ENCODE measurements around the gene STIM1. TPM values are rescaled to one million over a fixed set of nuclear protein-coding genes. Genes with fewer than 3 reads are reported as not detected.

STIM1 gene
- total and polyA plus RNA-seq, 10 of the 15 experiments (the other 5 are each of a cell fraction or from before 2014, with no cell fraction given): 8.6 to 57.7 (median 29.3) TPM

- no peak for DNase-seq (ENCODE audit: low read depth, low spot score)
- intact Hi-C loops (cut with micrococcal nuclease; ENCODE audit: unreplicated experiment) (no loop called here), in situ Hi-C loops (cut with MboI) (no loop called here)
- Histone ChIP-seq H3K27me3 (replicated peaks in 1 of 2; ENCODE audit: control insufficient read depth in 2 of 2, insufficient read depth in 2 of 2, low read length in 1 of 2) (no peaks in the 10 kb centered on the region), H3K27ac (ENCODE audit: control insufficient read depth, insufficient read depth) (no peak overlapping the region), H3K4me2 (ENCODE audit: control insufficient read depth, insufficient read depth) (no peak overlapping the region), H2AFZ (ENCODE audit: control insufficient read depth, low read depth, low read length) (no peak overlapping the region), H3K4me1 (ENCODE audit: control insufficient read depth, insufficient read depth, low read length) (no peaks in the 10 kb centered on the region), H3K79me2 (ENCODE audit: control insufficient read depth, insufficient read depth, low read length) (no peaks in the 10 kb centered on the region), H4K20me1 (ENCODE audit: control insufficient read depth, insufficient read depth) (no peaks in the 10 kb centered on the region), H3K9me3 (replicated peaks; ENCODE audit: control insufficient read depth, insufficient read depth, low read length) (no peaks in the 10 kb centered on the region), H3K36me3 (ENCODE audit: control insufficient read depth in 2 of 2, insufficient read depth in 2 of 2, low read length in 1 of 2) (peaks cover 0 to 3% of the 10 kb centered on the region in 2 experiments; a peak in 2 of 4 replicates), H3K4me3 (no peak overlapping the region), H3K9ac (ENCODE audit: control insufficient read depth, insufficient read depth, low read length) (no peak overlapping the region)
- ATAC-seq: no peak
- BruUV-seq (replicated peaks): no TSS peak
- SMC1A ChIA-PET (ENCODE audit: uncharacterized antibody, unreplicated experiment): no interaction called here
- TF ChIP-seq, protein P1, sequence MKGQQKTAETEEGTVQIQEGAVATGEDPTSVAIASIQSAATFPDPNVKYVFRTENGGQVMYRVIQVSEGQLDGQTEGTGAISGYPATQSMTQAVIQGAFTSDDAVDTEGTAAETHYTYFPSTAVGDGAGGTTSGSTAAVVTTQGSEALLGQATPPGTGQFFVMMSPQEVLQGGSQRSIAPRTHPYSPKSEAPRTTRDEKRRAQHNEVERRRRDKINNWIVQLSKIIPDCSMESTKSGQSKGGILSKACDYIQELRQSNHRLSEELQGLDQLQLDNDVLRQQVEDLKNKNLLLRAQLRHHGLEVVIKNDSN (IDR thresholded peaks at IDR 0.05; ENCODE audit: borderline replicate concordance, extremely low read length, insufficient read depth, low read depth, low read length): no peak
- TF ChIP-seq ZBED1 (IDR thresholded peaks at IDR 0.05; ENCODE audit: borderline replicate concordance) (no peak), PAX8 (IDR thresholded peaks at IDR 0.05) (no peak), HDGF (IDR thresholded peaks at IDR 0.05) (no peak)
- CTCF ChIA-PET: interaction anchor here (3.0 kb wide), 1 partner anchor 128 kb away, joined by 13 read pairs; the partner anchor contains the start of gene STIM1
- POLR2A ChIA-PET: no interaction called here
- RAD21 ChIA-PET (ENCODE audit: unreplicated experiment): interaction anchor here (1.5 kb wide), 1 partner anchor 127 kb away, joined by 8 read pairs; the partner anchor contains the start of gene STIM1
- FAIRE-seq: no peak
- WGBS (ENCODE audit: insufficient coverage, insufficient replicate concordance, low lambda C conversion rate, missing lambda C conversion rate): 98% methylated on average over 2 of the region's 2 CpGs
Observed at GRCh38 chr11:3982431-3982830, 127.0 kb downstream of the STIM1 start.

DNA sequence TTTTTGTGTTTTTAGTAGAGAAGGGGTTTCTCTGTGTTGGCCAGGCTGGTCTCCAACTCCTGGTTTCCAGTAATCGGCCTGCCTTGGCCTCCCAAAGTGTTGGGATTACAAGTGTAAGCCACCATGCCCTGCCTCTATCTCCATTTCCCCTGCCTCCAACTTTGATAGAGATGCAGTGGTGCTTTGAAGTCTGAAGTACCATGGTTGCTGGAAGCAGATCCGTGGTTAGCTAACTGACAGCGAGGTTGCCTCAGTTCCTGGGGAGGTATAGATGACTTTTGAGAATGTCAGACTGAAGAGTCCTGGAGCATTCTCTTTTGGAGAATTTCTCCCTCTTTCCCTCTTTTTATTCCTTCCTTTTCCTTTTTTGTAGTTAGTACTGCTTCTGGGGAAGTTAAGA lies 127.6 kb downstream of the STIM1 start:
- BruUV-seq (replicated peaks): no TSS peak
- Histone ChIP-seq H3K4me2 (ENCODE audit: control insufficient read depth, insufficient read depth) (no peak overlapping the region), H3K27me3 (replicated peaks in 1 of 2; ENCODE audit: control insufficient read depth in 2 of 2, insufficient read depth in 2 of 2, low read length in 1 of 2) (no peaks in the 10 kb centered on the region), H3K4me1 (ENCODE audit: control insufficient read depth, insufficient read depth, low read length) (no peaks in the 10 kb centered on the region), H3K36me3 (ENCODE audit: control insufficient read depth in 2 of 2, insufficient read depth in 2 of 2, low read length in 1 of 2) (peaks cover 0 to 3% of the 10 kb centered on the region in 2 experiments; a peak in 2 of 4 replicates), H3K9me3 (replicated peaks; ENCODE audit: control insufficient read depth, insufficient read depth, low read length) (no peaks in the 10 kb centered on the region), H3K9ac (ENCODE audit: control insufficient read depth, insufficient read depth, low read length) (no peak overlapping the region), H3K4me3 (no peak overlapping the region), H4K20me1 (ENCODE audit: control insufficient read depth, insufficient read depth) (no peaks in the 10 kb centered on the region), H2AFZ (ENCODE audit: control insufficient read depth, low read depth, low read length) (no peak overlapping the region), H3K27ac (ENCODE audit: control insufficient read depth, insufficient read depth) (no peak overlapping the region), H3K79me2 (ENCODE audit: control insufficient read depth, insufficient read depth, low read length) (peaks cover 2% of the 10 kb centered on the region; the same call in 1 of the 2 replicates)
- ATAC-seq (no peak), FAIRE-seq (no peak), DNase-seq (ENCODE audit: low read depth, low spot score) (no peak)
- TF ChIP-seq POLR2AphosphoS2 (IDR thresholded peaks at IDR 0.05; ENCODE audit: low read depth, low read length) (no peak), TAF1 (IDR thresholded peaks at IDR 0.05; ENCODE audit: borderline replicate concordance, low read depth, low read length) (no peak), YBX1 (IDR thresholded peaks at IDR 0.05) (no peak), SMARCA5 (IDR thresholded peaks at IDR 0.05) (no peak), HCFC1 (IDR thresholded peaks at IDR 0.05; ENCODE audit: low read length) (no peak), CBFB (IDR thresholded peaks at IDR 0.05; ENCODE audit: low read depth) (no peak)
- TF ChIP-seq, protein P2, sequence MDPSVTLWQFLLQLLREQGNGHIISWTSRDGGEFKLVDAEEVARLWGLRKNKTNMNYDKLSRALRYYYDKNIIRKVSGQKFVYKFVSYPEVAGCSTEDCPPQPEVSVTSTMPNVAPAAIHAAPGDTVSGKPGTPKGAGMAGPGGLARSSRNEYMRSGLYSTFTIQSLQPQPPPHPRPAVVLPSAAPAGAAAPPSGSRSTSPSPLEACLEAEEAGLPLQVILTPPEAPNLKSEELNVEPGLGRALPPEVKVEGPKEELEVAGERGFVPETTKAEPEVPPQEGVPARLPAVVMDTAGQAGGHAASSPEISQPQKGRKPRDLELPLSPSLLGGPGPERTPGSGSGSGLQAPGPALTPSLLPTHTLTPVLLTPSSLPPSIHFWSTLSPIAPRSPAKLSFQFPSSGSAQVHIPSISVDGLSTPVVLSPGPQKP (IDR thresholded peaks at IDR 0.05; ENCODE audit: low read depth, low read length): no peak
- ChIA-PET RAD21 (ENCODE audit: unreplicated experiment) (interaction anchor here (1.0 to 2.8 kb wide), 4 partner anchors 90 to 134 kb away, joined by 3 to 21 read pairs (median 8); partner anchors contain the start of gene STIM1), CTCF (interaction anchor here (1.1 to 3.0 kb wide), 2 partner anchors 56 to 129 kb away, joined by 4 to 13 read pairs; partner anchors contain the start of gene STIM1), SMC1A (ENCODE audit: uncharacterized antibody, unreplicated experiment) (no interaction called here), POLR2A (no interaction called here)
- intact Hi-C loops (cut with micrococcal nuclease; ENCODE audit: unreplicated experiment) (no loop called here), in situ Hi-C loops (cut with MboI) (no loop called here)
- WGBS (ENCODE audit: insufficient coverage, insufficient replicate concordance, low lambda C conversion rate, missing lambda C conversion rate): 83% methylated on average over 3 of the region's 3 CpGs

All from GM12878 (cell line).